ENCODE results near the gene HLA-DPA1.
"Not testable (repeated sequence)": the region's sequence is repeated elsewhere in the genome, so short reads cannot be mapped to it uniquely, and the experiment has no call there.

HLA-DPA1 gene

GRCh38 chr6:33088258-33088930, 14.9 kb upstream of the HLA-DPA1 start:
- no peak for DNase-seq

- DNase-seq, result no peak
Observed at GRCh38 chr6:33085627-33086026, 12.2 kb upstream of the HLA-DPA1 start.

- no peak for DNase-seq
Observed at GRCh38 chr6:33082702-33083101, 9.3 kb upstream of the HLA-DPA1 start.

- DNase-seq, result no peak
Observed at GRCh38 chr6:33081098-33081824, 7.8 kb upstream of the HLA-DPA1 start.

- DNase-seq, result no peak
Observed at GRCh38 chr6:33080127-33081089, 7.0 kb upstream of the HLA-DPA1 start.

GRCh38 chr6:33079580-33079979, 6.1 kb upstream of the HLA-DPA1 start:
- no peak for DNase-seq

- DNase-seq, result no peak
Observed at GRCh38 chr6:33078919-33079521, 5.6 kb upstream of the HLA-DPA1 start.

- no peak for DNase-seq
Observed at GRCh38 chr6:33078442-33078841, 5.0 kb upstream of the HLA-DPA1 start.

- no peak for DNase-seq
Observed at GRCh38 chr6:33077908-33078307, 4.5 kb upstream of the HLA-DPA1 start.

GRCh38 chr6:33076406-33076934, 3.0 kb upstream of the HLA-DPA1 start:
- DNase-seq, result no peak

- DNase-seq, result peak; percentile 22
Observed at GRCh38 chr6:33075568-33076405, 2.3 kb upstream of the HLA-DPA1 start, which contains the start of gene HLA-DPB1. TSS of gene HLA-DPB1 (plus strand) at chr6:33075990. CDS start at chr6:33076042, 52 bp downstream.

GRCh38 chr6:33075208-33075567, 1.7 kb upstream of the HLA-DPA1 start:
- no peak for DNase-seq

- DNase-seq, result no peak
Observed at GRCh38 chr6:33072508-33073100, 845 bp downstream of the HLA-DPA1 start.

GRCh38 chr6:33071569-33071968, 1.9 kb downstream of the HLA-DPA1 start:
- no peak for DNase-seq

GRCh38 chr6:33070909-33071308, 2.5 kb downstream of the HLA-DPA1 start:
- no peak for DNase-seq

GRCh38 chr6:33069021-33069738, 4.3 kb downstream of the HLA-DPA1 start:
- no peak for DNase-seq

- DNase-seq, result no peak
Observed at GRCh38 chr6:33066917-33067521, 6.4 kb downstream of the HLA-DPA1 start.

GRCh38 chr6:33065312-33065711, 8.1 kb downstream of the HLA-DPA1 start:
- DNase-seq, result no peak

GRCh38 chr6:33064723-33065122, 8.7 kb downstream of the HLA-DPA1 start:
- DNase-seq, result no peak

- DNase-seq, result not testable (repeated sequence)
Observed at GRCh38 chr6:33063435-33063834, 10.0 kb downstream of the HLA-DPA1 start.

Measured in stimulated activated CD4-positive, alpha-beta T cell treated with anti-CD3 and anti-CD28 coated beads, Interleukin-4, amount 100 ng/mL, for 24 hours (primary cell).